SW 1271 (cell line): ENCODE results near the gene RNF6.

Experiments
- DNase-seq, 2 experiments: peaks; one replicate each; lab custom pipeline; 2025; lab: John Stamatoyannopoulos, UW

Gene RNF6

DNA sequence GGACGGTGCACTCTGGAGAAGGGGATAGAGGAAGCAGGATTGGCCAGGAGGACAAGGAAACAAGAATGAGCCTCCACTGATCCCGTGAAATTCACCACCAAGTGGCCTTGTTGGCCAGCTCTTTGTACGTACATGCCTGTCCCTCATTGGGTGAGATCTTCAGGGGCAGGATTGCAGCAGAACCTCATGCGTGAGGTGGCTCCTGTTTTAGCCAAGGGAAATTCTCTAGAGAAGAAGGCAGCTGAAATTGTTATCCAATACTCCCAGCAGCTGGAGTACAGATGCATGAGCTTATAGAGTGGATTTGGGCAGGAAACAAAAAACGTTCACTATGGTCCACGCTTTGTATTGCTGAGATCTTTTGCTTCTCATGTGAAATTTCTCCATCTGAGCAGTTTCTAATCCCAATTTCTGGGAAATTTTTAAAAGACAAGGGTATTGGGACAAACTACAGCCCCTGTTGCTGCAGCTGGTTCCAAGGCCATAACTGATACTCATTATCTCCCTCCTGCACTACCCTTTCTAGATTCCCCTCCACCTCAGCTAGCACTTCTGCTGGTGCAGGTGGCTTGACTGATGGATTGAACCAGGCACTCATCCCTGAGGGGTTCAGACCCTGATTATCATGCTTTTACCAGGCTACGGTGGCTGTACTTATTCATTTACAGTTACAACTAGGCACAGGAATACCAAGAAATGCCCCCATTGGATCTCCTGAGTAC lies 3.9 kb upstream of the RNF6 start:
- DNase-seq: no peak

DNA sequence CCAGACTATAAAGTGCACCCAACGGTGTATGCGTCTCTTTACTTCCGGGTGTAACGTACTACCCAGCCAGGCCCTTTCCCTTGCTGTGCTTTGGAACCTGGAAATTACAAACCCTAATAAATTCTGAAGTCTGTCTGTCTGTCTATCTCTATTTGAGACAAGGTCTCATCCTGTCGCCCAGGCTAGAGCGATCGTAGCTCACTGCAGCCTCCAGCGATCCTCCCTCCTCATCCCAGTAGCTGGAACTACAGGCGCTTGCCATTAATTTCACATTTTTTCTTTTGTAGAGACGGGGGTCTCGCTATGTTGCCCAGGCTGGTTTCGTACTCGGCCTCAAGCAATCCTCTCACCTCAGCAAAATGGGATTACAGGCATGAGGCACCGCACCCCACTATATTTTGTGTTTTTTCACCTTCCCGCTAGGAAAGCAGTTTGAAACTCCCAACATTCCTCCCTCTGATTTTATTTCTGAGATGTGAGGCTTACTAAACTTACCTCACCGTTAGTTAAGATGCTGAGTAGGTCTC lies 469 bp upstream of the RNF6 start:
- no peak for DNase-seq

DNA sequence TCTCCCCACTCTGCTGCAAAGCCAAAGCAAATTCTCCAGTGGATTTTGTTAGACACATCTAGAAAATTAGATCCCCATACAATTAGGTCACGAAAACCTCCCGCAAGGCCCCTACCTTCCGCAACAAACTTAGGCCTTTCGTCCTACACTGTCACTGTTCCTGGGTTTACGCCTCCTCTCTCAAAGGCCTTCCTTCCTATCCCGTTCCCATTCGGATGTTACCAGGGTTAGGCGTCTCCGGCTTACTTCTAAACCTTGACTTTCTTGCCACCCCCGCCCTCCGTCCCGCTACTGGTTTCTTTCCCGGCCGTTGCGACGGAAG lies 754 bp downstream of the RNF6 start:
- DNase-seq: peak in 1 of 2 experiments; percentile 80

DNA sequence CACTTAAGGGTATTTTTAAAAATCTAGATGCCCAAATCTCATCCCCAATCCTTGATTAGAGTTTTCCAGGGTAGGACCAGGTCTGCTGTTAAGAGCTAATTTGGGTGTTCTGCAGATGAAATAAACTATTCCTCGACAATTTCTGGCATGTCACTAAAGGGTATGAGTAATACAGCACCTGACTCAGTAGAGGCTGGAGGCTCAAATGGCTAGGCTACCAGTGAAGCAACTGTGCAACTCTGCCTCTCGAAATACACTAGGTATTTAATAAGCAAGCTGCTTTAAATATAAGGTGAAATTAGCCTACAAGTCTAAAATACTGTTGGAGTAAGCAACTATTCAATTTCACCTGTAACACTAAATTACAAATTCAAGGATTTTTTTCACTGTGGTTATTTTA lies 1.5 kb downstream of the RNF6 start:
- peak in 1 of 2 experiments; percentile 13 for DNase-seq

DNA sequence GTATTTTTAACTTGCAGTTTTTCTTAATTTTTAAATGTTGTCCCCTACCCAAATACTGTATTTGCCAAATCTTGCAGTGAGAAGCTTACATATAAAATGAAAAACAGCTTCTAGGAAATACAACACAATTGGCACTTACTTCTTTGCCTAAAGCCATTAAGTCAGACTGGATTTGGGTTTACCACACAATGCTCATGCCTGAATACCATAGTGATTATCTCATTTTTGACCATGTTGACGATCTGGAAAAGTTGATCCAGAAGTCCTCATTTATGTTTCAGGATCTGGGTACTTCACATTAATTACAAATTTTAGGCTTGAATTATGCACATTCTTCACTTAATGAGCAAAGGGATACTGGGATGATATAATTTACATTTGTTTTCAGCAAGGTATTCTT lies 2.4 kb downstream of the RNF6 start:
- no peak for DNase-seq

DNA sequence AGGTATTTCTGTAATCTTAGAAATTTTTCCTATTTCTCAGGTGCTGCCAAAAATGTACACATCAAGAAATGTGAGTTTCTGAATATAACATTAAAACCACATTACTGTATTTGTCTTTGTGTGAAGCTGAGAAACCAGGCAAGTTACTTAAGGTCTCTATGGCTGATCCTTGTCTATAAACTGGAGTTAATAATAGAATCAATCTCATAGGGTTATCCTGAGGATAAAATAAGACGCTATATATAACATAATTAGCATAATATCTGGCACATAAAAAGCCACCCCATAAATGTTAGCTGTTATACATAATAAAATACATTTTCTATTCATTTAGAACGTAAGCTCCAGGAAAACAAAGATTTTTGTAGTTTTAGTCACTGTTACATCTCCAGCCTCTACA lies 6.1 kb downstream of the RNF6 start:
- DNase-seq: no peak

DNA sequence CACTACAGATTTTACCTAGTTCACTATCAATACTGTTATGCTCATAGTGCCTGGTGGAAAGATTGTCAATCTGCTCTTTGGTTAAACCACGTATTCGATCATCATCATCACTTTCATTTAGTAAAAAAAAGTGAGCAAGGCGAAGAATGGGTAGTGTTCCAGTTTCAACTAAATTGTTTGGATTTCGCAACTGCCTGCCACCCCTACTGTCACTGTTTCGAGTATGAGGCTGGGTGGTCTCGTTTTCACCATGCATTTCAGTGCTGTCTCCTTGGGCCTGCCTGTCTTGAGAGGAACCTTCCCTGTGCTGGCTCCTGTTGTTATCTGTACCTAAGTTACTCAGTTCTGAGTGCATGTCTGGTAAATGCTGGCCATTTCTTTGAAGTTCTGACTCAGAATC lies 8.1 kb downstream of the RNF6 start:
- DNase-seq: no peak

DNA sequence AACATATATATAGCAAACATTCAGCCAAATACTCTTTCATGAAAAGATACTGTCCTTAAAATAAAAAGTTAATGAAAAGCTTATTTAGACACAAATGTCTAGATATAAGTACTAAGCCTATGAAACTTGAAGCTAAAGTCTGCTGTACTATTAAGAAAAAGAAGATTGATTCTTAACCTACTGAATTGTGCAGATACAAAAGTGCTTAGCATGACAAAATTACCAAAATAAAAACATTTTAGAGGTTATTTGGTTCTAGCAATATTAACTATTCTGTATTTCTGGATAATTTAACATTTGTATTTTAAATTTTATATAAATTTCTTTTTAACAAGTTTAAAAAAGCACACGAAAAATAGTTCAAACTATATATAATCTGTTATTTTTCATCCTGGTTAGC lies 8.8 kb downstream of the RNF6 start:
- no peak for DNase-seq

DNA sequence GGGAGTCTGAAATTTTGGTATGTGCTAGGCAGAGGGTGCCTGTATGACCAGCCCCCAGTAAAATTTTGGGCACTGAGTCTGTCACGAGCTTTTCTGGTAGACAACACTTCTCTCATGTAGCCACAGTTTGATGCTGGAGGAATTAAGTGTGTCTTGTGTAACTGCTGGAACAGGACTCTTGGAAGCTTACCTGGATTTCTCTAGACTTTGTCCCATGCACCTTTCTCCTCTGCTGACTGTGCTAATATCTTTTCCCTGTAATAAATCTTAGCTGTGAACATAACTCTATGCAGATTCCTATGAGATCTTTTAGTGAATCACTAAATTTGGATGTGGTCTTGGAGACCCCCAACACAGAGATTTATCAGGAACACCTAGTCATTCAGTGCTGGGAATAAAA lies 13.8 kb downstream of the RNF6 start:
- no peak for DNase-seq

DNA sequence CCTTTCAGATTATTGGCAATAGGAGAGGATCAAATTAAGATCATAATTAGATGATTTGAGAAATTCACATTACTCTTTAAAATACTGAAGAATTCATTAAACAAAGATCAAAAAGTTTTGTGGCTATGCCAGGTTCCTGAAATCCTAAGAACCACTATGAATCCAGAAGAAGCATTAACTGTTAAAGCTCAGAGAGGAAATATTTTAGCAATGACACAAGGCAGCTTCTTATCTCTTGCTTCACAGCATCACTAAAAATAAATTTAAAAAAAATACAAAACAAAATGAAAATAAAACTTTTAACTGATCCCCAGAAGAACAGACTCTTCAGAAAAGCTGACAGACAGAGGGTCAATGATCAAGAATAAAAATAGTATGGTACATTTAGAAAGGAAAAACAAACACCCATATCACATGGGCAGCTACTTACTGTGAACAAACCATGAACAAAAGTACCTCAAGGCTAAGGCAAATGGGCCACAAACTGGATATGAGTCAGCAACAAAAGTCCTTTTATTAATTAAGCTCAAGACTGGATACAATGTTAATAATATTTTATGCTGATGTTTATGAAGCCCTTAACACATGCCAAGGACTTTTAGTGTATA lies 19.6 kb downstream of the RNF6 start:
- no peak for DNase-seq

DNA sequence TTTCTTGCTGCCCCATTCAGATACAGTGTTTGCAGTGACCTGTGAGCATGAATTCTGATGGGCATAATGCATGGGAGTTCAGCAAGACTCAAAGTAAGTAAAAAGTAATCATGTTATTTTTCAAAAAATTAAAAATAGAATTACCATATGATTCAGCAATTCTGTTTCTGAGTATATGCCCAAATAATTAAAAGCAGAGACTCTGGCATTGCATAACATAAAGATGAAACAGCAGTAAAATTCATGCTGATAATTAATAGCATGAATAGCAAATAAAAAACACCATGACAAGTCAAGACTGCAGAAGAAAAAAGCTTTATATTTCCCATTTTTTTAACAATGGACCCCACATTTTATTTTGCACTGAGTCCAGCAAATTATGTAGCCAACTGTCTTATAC lies 21.3 kb downstream of the RNF6 start:
- DNase-seq: no peak

DNA sequence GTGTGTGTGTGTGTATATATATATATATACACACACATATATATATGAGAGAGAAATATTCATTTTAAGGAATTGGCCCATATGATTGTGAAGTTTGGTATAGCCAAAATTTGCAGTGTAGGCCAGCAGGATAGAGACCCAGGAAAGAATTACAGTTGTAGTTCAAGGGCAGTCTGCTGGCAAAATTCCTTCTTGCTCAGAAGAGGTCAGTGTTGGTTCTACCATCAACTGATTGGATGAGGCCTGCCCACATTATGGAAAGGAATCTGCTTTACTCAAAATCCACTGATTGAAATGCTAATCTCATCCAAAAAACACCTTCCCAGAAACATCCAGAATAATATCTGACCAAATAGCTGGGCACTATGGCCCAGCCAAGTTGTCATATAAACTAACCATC lies 24.0 kb downstream of the RNF6 start:
- peak in 1 of 2 experiments; percentile 5 for DNase-seq

DNA sequence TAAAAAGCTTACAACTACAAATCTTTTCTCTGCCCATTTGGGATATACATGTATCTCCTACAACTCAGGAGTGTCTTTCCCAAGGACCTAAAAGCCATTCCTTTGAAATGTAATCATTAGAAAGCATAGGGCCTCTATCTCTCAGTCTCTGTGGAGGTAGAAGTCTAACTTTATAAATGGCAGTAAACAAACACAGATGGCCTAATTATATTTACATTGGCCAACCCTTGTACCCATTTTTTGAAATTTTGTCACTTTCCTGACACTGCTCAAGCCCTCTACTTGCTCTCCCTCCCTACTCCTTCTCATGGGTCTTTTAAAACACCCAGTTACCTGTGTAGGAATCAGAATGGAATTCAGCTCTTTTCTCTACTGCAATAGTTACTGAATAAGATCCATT lies 24.8 kb downstream of the RNF6 start:
- no peak for DNase-seq

DNA sequence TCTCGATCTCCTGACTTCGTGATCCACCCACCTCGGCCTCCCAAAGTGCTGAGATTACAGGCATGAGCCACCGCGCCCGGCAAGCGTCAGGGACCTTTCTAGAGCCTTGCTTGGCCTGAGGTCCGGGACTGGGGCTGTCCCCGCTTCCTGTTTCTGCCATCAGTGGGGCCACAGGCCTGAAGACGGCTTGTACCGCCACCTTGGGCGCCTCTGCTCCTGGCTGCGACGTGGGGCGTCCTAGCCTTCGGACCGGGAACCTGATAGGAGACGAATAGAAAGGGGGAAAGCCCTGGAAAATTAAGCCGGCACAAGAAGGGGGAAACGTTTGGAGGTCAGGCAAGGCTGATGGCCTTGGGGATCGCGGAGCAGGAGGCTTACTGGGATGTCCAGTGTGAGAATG lies 35.1 kb downstream of the RNF6 start:
- no peak for DNase-seq

DNA sequence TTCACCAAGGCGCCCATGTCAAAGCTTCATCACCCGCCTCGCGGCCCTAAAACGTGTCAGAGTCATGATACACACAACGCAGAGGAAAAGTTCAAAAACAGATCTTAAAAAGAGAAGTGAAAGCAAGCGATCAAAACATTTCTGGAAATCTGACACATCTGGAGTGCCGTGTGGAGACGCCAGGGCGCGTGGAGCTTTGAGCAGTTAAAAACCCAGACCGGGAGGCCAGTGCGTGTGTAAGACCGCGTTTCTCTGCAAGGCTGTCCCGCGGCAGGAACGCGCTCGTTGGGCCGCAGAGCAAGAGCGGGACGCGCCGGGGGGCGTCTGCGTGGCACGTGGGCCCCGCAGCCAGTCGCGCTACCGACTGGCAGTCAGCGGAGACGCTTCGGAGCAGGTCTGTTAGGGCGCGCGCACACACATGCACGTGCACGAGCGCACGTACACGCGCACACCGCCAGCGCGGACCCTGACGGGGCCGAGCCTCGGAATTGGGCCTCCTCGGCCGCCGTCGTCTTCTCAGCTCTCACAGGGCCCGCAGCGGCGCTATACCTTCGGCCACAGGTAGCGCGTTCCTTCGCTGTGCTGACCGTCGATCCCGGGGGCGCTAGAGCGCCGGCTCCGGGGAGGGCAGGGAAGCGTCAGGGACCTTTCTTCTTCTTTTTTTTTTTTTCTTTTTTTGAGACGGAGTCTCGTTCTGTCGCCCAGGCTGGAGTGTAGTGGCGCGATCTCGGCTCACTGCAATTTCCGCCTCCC lies 35.8 kb downstream of the RNF6 start:
- peak; percentile 76 to 87 for DNase-seq

DNA sequence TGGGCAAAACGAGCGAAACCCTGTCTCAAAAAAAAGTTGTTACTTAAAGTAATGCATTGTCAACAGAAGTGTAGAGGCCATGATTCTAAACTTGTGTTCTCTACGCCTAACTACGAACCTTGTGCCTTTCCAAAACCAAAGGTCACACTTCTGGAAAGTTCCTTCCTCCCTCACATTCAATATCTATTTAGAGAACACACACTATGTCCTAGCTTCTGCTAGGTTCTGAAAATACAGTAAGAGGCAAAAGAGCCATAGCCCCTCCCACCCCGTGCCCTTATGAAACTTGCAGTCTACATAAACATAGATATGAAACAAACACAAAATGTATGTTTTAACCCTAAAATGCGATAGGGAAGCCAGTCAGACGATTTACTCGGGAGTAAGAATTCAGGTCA lies 36.4 kb downstream of the RNF6 start:
- DNase-seq: no peak

DNA sequence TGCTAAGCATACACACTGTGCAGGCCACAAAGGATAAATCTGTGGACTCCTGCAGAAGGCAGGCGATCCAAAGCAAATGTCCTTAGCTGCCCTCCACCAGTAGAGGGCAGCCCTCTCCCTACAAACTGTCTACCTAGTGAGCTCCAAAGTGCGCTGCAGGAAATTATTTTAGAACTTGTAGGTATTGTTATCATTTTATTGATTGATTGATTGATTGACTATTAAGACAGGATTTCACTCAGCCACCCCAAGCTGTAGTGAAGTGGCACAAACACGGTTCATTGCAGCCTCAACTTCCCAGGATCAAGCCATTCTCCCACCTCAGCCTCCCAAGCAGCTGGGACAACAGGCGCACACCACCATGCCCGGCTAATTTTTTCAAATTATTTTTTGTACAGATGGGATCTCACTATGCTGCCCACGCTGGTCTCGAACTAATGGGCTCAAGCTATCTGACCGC lies 37.3 kb downstream of the RNF6 start:
- DNase-seq: peak; percentile 3 to 59

DNA sequence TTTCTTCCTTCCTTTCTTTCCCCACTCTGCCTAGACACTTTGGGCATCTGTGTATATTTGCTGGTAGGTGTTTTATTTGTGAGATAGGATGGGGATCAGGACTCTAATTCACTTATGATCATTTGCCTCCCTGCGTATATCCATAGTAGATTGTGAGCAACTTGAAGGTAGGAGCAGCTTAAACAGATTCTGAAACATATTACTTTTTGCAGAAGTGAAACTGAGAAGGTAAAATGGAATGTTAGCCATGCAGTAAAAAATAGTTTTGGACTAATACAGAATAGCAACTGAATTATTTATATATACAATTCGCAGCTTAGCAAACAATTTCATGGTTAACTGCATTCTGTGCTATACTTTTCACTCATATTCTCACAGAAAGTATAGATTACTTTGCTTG lies 38.7 kb downstream of the RNF6 start:
- DNase-seq: no peak

DNA sequence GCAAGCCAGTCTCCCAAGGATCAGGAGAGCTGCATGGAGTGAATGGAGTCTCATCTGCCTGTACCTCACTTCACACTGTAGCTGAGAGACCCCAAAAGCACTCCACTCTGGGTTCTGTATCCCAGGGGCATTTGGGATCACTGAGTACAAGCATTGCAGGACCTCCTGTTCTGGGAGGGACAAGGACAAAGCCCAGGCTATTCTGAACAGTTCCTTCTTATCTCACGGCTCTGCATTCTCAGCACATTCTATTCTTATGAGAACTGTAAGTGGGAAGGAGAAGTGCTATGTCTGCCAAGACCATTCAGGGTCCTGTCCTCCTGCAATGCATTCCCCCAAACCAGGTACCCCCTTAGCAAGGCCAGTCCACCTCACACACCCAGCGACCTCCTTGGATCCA lies 42.8 kb downstream of the RNF6 start:
- no peak for DNase-seq

DNA sequence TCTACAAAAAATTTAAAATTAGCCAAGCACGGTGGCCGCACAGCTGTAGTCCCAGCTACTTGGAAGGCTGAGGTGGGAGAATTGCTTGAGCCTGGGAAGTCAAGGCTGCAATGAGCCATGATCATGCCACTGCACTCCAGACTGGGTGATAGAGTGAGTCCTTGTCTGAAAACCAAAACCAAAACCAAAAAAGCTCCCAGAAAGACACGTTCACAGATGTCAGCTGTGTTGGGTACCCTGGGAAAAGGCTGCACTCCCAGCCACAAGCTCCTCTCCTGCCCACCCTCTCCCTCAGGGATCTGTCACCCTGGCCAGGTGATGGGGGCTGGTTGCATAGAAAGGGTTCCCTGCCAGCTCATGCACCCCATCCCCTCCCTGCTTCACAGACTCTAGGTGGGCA lies 53.3 kb downstream of the RNF6 start:
- DNase-seq: no peak

DNA sequence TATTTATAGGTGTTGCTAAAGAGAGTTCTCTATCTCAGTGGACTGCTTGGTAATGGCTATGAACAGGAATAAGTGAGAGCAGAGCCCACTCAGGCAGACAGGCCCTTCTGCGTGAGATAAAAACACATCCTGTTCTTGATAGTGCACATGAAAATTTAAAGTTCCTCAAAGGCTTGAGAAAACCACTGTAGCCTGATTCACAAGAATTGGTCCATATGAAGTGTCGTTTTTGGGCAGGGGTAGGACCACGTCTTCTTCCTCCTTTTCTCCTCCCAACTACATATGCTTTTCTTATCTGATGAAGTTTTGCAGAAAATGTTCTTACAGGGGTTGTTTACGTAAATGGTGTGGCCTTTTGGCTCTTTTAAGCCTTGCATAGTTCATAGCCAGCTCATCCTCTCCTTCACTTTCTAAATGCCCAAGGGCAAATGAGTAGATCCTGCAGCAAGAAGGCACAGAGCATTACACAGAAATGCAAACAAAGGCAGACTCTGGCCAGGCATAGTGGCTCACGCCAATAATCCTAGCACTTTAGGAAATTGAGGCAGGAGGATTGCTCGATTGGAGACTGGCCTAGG lies 53.8 kb downstream of the RNF6 start:
- DNase-seq: no peak

DNA sequence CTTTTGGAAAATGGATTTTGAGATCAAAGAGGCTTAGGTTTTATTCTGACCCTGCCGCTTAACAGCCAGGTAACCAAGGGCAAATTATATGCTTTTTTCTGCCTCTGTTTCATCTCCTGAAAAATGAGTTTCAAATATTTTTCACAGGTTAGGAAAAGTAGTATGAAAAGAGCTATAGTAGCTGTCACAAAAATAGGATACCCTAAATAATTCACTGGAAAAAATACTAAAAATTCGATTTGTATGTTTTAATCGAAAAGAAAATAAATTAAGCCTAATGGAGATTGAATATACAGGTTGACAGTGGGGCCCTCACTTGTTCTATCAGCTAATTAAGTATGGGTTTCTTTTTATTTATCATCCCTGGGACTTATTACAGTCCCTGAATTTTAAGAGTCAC lies 58.3 kb downstream of the RNF6 start:
- no peak for DNase-seq
